H9 (cell line): Measurements from ENCODE around the gene KCNJ12. TPM values are rescaled to one million over a fixed set of nuclear protein-coding genes. Genes with fewer than 3 reads are reported as not detected.
"Not testable (repeated sequence)": the region's sequence is repeated elsewhere in the genome, so short reads cannot be mapped to it uniquely, and the experiment has no call there.

Experiments
- DNase-seq: peaks from one replicate; pipeline ENCODE4 v3.0.0-alpha.2; 2017
- H2AFZ ChIP-seq: one replicate; pipeline ENCODE4 v1.6.1; 2013; ENCODE audit warnings: mild to moderate bottlenecking, low read length, control low read depth, moderate library complexity
- H2AK5ac ChIP-seq: 2 replicates; pipeline ENCODE4 v1.6.1; 2013; ENCODE audit warnings: low read length, control low read depth, mixed read lengths; ENCODE audit not compliant: insufficient read length
- H2BK120ac ChIP-seq: one replicate; pipeline ENCODE4 v1.6.1; 2013; ENCODE audit warnings: low read depth, mild to moderate bottlenecking, low read length, control low read depth, inconsistent platforms; ENCODE audit not compliant: poor library complexity, severe bottlenecking
- H2BK12ac ChIP-seq: 2 replicates; pipeline ENCODE4 v1.6.1; 2013; ENCODE audit warnings: low read length, control low read depth, mixed read lengths, low read depth; ENCODE audit not compliant: insufficient read length
- H2BK15ac ChIP-seq: 2 replicates; pipeline ENCODE4 v1.6.1; 2013; ENCODE audit warnings: low read depth, low read length, control low read depth
- H2BK20ac ChIP-seq: one replicate; pipeline ENCODE4 v1.6.1; 2013; ENCODE audit warnings: low read depth, mild to moderate bottlenecking, low read length, control low read depth, inconsistent platforms; ENCODE audit not compliant: poor library complexity, severe bottlenecking
- H2BK5ac ChIP-seq: 2 replicates; pipeline ENCODE4 v1.6.1; 2013; ENCODE audit warnings: low read length, control low read depth, mixed read lengths; ENCODE audit not compliant: insufficient read length
- H3K14ac ChIP-seq: 2 replicates; pipeline ENCODE4 v1.6.1; 2013; ENCODE audit warnings: low read length, control low read depth; ENCODE audit not compliant: insufficient read depth
- H3K18ac ChIP-seq: 2 replicates; pipeline ENCODE4 v1.6.1; 2013; ENCODE audit warnings: low read depth, mild to moderate bottlenecking, mixed read lengths, low read length, control low read depth; ENCODE audit not compliant: insufficient read length
- H3K23ac ChIP-seq: 2 replicates; pipeline ENCODE4 v1.6.1; 2013; ENCODE audit warnings: low read length, control low read depth, mixed read lengths, low read depth; ENCODE audit not compliant: insufficient read length
- H3K23me2 ChIP-seq: 2 replicates; pipeline ENCODE4 v1.6.1; 2013; ENCODE audit warnings: low read depth, mild to moderate bottlenecking, mixed read lengths, low read length, control low read depth; ENCODE audit not compliant: insufficient read length, poor library complexity, severe bottlenecking
- H3K27ac ChIP-seq: 2 replicates; pipeline ENCODE4 v1.5.1; 2013; ENCODE audit warnings: low read length, control low read depth, mixed read lengths, low read depth; ENCODE audit not compliant: insufficient read length
- H3K27me3 ChIP-seq: 2 replicates; pipeline ENCODE4 v1.6.1; 2013; ENCODE audit warnings: low read length, control low read depth, inconsistent platforms; ENCODE audit not compliant: insufficient read depth
- H3K4ac ChIP-seq: 2 replicates; pipeline ENCODE4 v1.6.1; 2013; ENCODE audit warnings: low read depth, mild to moderate bottlenecking, control low read depth, inconsistent platforms, low read length, moderate library complexity
- H3K4me1 ChIP-seq: 2 replicates; pipeline ENCODE4 v1.6.1; 2013; ENCODE audit warnings: low read length, control low read depth, inconsistent platforms; ENCODE audit not compliant: insufficient read depth
- H3K4me2 ChIP-seq: 2 replicates; pipeline ENCODE4 v1.6.1; 2013; ENCODE audit warnings: low read length, control low read depth, mixed read lengths; ENCODE audit not compliant: insufficient read length, insufficient read depth
- H3K56ac ChIP-seq: 2 replicates; pipeline ENCODE4 v1.6.1; 2013; ENCODE audit warnings: low read depth, mild to moderate bottlenecking, mixed read lengths, low read length, control low read depth; ENCODE audit not compliant: insufficient read length
- H3K79me1 ChIP-seq: 2 replicates; pipeline ENCODE4 v1.6.1; 2013; ENCODE audit warnings: low read depth, mild to moderate bottlenecking, moderate library complexity, low read length, control low read depth, inconsistent platforms; ENCODE audit not compliant: insufficient read depth, poor library complexity, severe bottlenecking
- H3K79me2 ChIP-seq: 2 replicates; pipeline ENCODE4 v1.6.1; 2013; ENCODE audit warnings: low read length, control low read depth, inconsistent platforms; ENCODE audit not compliant: insufficient read depth
- H3K9ac ChIP-seq: 2 replicates; pipeline ENCODE4 v1.6.1; 2013; ENCODE audit warnings: low read length, control low read depth, mixed read lengths; ENCODE audit not compliant: insufficient read length; ENCODE audit errors: extremely low read depth
- H3K9me3 ChIP-seq: one replicate; pipeline ENCODE4 v1.6.1; 2013; ENCODE audit warnings: low read depth, low read length, inconsistent platforms; ENCODE audit not compliant: control insufficient read depth
- H3T11ph ChIP-seq: one replicate; pipeline ENCODE4 v1.6.1; 2013; ENCODE audit warnings: mild to moderate bottlenecking, low read length, control low read depth, inconsistent platforms
- H4K20me1 ChIP-seq: one replicate; pipeline ENCODE4 v1.6.1; 2013; ENCODE audit not compliant: control insufficient read depth, insufficient read length, insufficient read depth
- H4K5ac ChIP-seq: 2 replicates; pipeline ENCODE4 v1.6.1; 2013; ENCODE audit warnings: low read depth, mild to moderate bottlenecking, mixed read lengths, low read length, control low read depth; ENCODE audit not compliant: insufficient read length
- H4K8ac ChIP-seq: replicated peaks from 2 replicates; pipeline ENCODE4 v1.6.1; 2013; ENCODE audit warnings: low read length, control low read depth, mixed read lengths, low read depth; ENCODE audit not compliant: insufficient read length
- H4K91ac ChIP-seq: 2 replicates; pipeline ENCODE4 v1.6.1; 2013; ENCODE audit warnings: low read depth, mild to moderate bottlenecking, moderate library complexity, mixed read lengths, low read length, control low read depth; ENCODE audit not compliant: insufficient read length
- H3K27ac Mint-ChIP-seq, 3 experiments: 2 replicates in 2 of 3; 3 replicates in 1 of 3; pipeline ENCODE4 v1.8.0; 2020 to 2021; ENCODE audit warnings: mixed read lengths in 3 of 3, mild to moderate bottlenecking in 1 of 3, moderate library complexity in 1 of 3
- H3K27me3 Mint-ChIP-seq: 2 replicates; pipeline ENCODE4 v1.8.0; 2021; ENCODE audit warnings: low read depth, mild to moderate bottlenecking, moderate library complexity, mixed read lengths
- H3K36me3 Mint-ChIP-seq, 3 experiments: 2 replicates in 2 of 3; 3 replicates in 1 of 3; pipeline ENCODE4 v1.8.0; 2020 to 2021; ENCODE audit warnings: low read depth in 3 of 3, mixed read lengths in 3 of 3; ENCODE audit not compliant: insufficient read depth in 1 of 3
- H3K4me1 Mint-ChIP-seq, 2 experiments: 2 replicates each; pipeline ENCODE4 v1.8.0; 2020; ENCODE audit warnings: mixed read lengths in 2 of 2
- H3K4me3 Mint-ChIP-seq, 2 experiments: 2 replicates in 1 of 2; 3 replicates in 1 of 2; pipeline ENCODE4 v1.8.0; 2020 to 2021; ENCODE audit warnings: mild to moderate bottlenecking in 2 of 2, mixed read lengths in 2 of 2, moderate library complexity in 1 of 2
- H3K9me3 Mint-ChIP-seq, 2 experiments: 2 replicates in 1 of 2; 3 replicates in 1 of 2; pipeline ENCODE4 v1.8.0; 2020; ENCODE audit warnings: mild to moderate bottlenecking in 2 of 2, mixed read lengths in 2 of 2, moderate library complexity in 1 of 2
- CTCF ChIP-seq: fragments of 200-600 bp; sonication (generic); conservative IDR thresholded peaks from 3 replicates; pipeline ENCODE4 v1.8.0; 2021; ENCODE audit warnings: antibody characterized with exemption, mild to moderate bottlenecking
- WGBS: extraction: QIAGEN DNeasy Blood & Tissue Kit; methylation state at CpG from one replicate; pipeline ENCODE4 v1.1.7; 2013; ENCODE audit warnings: missing lambda C conversion rate, low lambda C conversion rate, mixed read lengths; ENCODE audit not compliant: insufficient read length; ENCODE audit errors: extremely low coverage; 5-methylcytosine and 5-hydroxymethylcytosine counted together
- total RNA-seq: library from RNA; stranded (reverse); gene quantifications from 2 replicates; pipeline ENCODE4 v1.2.1, GENCODE V29; 2021

The KCNJ12 gene
- total RNA-seq, 1 experiment from 2014 or later: 0.39 TPM

- DNase-seq: peak; percentile 48
- Histone ChIP-seq H4K8ac (no peak overlapping the region), H4K5ac (no peak overlapping the region), H2BK5ac (no peak overlapping the region), H2BK15ac (no peak overlapping the region), H2BK120ac (no peak overlapping the region), H2AFZ (no peak overlapping the region), H3K18ac (no peak overlapping the region), H3K23me2 (no peaks in the 10 kb centered on the region), H3K4me1 (no peaks in the 10 kb centered on the region), H2BK20ac (no peak overlapping the region), H3K79me1 (no peaks in the 10 kb centered on the region), H2AK5ac (no peak overlapping the region), H2BK12ac (no peak overlapping the region), H3K27me3 (no peaks in the 10 kb centered on the region), H4K20me1 (no peaks in the 10 kb centered on the region), H3K4ac (no peak overlapping the region), H3K4me2 (no peak overlapping the region), H4K91ac (no peak overlapping the region), H3T11ph (no peak overlapping the region), H3K9me3 (no peaks in the 10 kb centered on the region), H3K23ac (no peak overlapping the region), H3K27ac (no peak overlapping the region), H3K56ac (no peak overlapping the region), H3K14ac (no peak overlapping the region; the same call in 1 of the 2 replicates), H3K79me2 (no peaks in the 10 kb centered on the region), H3K9ac (no peak overlapping the region)
- Mint-ChIP-seq H3K4me1 (no peaks in the 10 kb centered on the region), H3K9me3 (peaks cover 7 to 8% of the 10 kb centered on the region in 2 experiments; a peak in 4 of 5 replicates), H3K36me3 (no peaks in the 10 kb centered on the region; a peak in 1 of 7 replicates), H3K27ac (0 out of 7 replicates have a peak overlapping the region, but pooled peaks of 1 of the 3 experiments have one; percentile 44), H3K27me3 (peaks cover 2% of the 10 kb centered on the region; the same call in 1 of the 2 replicates), H3K4me3 (no peak overlapping the region)
- no peak for TF ChIP-seq CTCF
- WGBS: no CpG with 5 or more reads among the region's 25 CpGs
Measured at GRCh38 chr17:21419299-21420239, 43.4 kb downstream of the KCNJ12 start.

GRCh38 chr17:21420503-21421090 lies 44.4 kb downstream of the KCNJ12 start:
- not testable (repeated sequence) for H2BK5ac ChIP-seq, H3K4me1 Mint-ChIP-seq, H3K79me1 ChIP-seq, H4K5ac ChIP-seq, H3K9me3 ChIP-seq, H3K4ac ChIP-seq, H2BK20ac ChIP-seq, H4K91ac ChIP-seq, H2BK12ac ChIP-seq, H3K4me1 ChIP-seq, H2AFZ ChIP-seq, H3K4me2 ChIP-seq, H3K27me3 Mint-ChIP-seq, H2BK120ac ChIP-seq, H2AK5ac ChIP-seq, H3K4me3 Mint-ChIP-seq, H3K14ac ChIP-seq, H3T11ph ChIP-seq, H3K23ac ChIP-seq, H3K56ac ChIP-seq, H2BK15ac ChIP-seq, H3K27me3 ChIP-seq, H3K23me2 ChIP-seq, H4K8ac ChIP-seq, H3K79me2 ChIP-seq, H3K9ac ChIP-seq, H3K27ac Mint-ChIP-seq, H3K18ac ChIP-seq, H3K27ac ChIP-seq, H3K36me3 Mint-ChIP-seq, H3K9me3 Mint-ChIP-seq, H4K20me1 ChIP-seq
- DNase-seq: peak; percentile 19
- no CpG with 5 or more reads among the region's 11 CpGs for WGBS
